Measurements from ENCODE around the gene IDH3G.
A peak's percentile ranks its signal among the peaks of the same experiment; 100 is the strongest.

The IDH3G gene

GRCh38 chrX:153769158-153769864 is 24.9 kb downstream of the IDH3G start:
- DNase-seq (ENCODE audit: extremely low read depth, insufficient read length), result peak; percentile 6
- Histone ChIP-seq H3K4me3 (replicated peaks; ENCODE audit: low read depth, low read length) (no peak overlapping the region), H3K27me3 (replicated peaks; ENCODE audit: control insufficient read depth, insufficient read depth, low read length) (no peaks in the 10 kb centered on the region), H3K36me3 (ENCODE audit: control insufficient read depth, insufficient read depth, low read length) (no peaks in the 10 kb centered on the region)
- TF ChIP-seq CTCF (IDR thresholded peaks at IDR 0.05; ENCODE audit: insufficient read depth, low read length, poor library complexity, severe bottlenecking), result no peak

GRCh38 chrX:153768311-153769157 is 25.6 kb downstream of the IDH3G start:
- Histone ChIP-seq H3K36me3 (ENCODE audit: control insufficient read depth, insufficient read depth, low read length) (no peaks in the 10 kb centered on the region), H3K27me3 (replicated peaks; ENCODE audit: control insufficient read depth, insufficient read depth, low read length) (no peaks in the 10 kb centered on the region), H3K4me3 (replicated peaks; ENCODE audit: low read depth, low read length) (no peak overlapping the region)
- TF ChIP-seq CTCF (IDR thresholded peaks at IDR 0.05; ENCODE audit: insufficient read depth, low read length, poor library complexity, severe bottlenecking), result peak; percentile 35
- DNase-seq (ENCODE audit: extremely low read depth, insufficient read length), result peak; percentile 11

- TF ChIP-seq CTCF (IDR thresholded peaks at IDR 0.05; ENCODE audit: insufficient read depth, low read length, poor library complexity, severe bottlenecking), result no peak
- peak; percentile 6 for DNase-seq (ENCODE audit: extremely low read depth, insufficient read length)
- Histone ChIP-seq H3K27me3 (replicated peaks; ENCODE audit: control insufficient read depth, insufficient read depth, low read length) (no peaks in the 10 kb centered on the region), H3K4me3 (replicated peaks; ENCODE audit: low read depth, low read length) (no peak overlapping the region), H3K36me3 (ENCODE audit: control insufficient read depth, insufficient read depth, low read length) (no peaks in the 10 kb centered on the region)
Measured at GRCh38 chrX:153767674-153768055, 26.5 kb downstream of the IDH3G start.

- TF ChIP-seq CTCF (IDR thresholded peaks at IDR 0.05; ENCODE audit: insufficient read depth, low read length, poor library complexity, severe bottlenecking), result no peak
- H3K4me3 ChIP-seq (replicated peaks; ENCODE audit: low read depth, low read length), result no peak overlapping the region
- DNase-seq (ENCODE audit: extremely low read depth, insufficient read length), result peak; percentile 6
- no peaks in the 10 kb centered on the region for H3K27me3 ChIP-seq (replicated peaks; ENCODE audit: control insufficient read depth, insufficient read depth, low read length)
- H3K36me3 ChIP-seq (ENCODE audit: control insufficient read depth, insufficient read depth, low read length), result no peaks in the 10 kb centered on the region
Measured at GRCh38 chrX:153766871-153767673, 27.1 kb downstream of the IDH3G start.

- H3K36me3 ChIP-seq (ENCODE audit: control insufficient read depth, insufficient read depth, low read length), result no peaks in the 10 kb centered on the region
- no peaks in the 10 kb centered on the region for H3K27me3 ChIP-seq (replicated peaks; ENCODE audit: control insufficient read depth, insufficient read depth, low read length)
- no peak overlapping the region for H3K4me3 ChIP-seq (replicated peaks; ENCODE audit: low read depth, low read length)
- TF ChIP-seq CTCF (IDR thresholded peaks at IDR 0.05; ENCODE audit: insufficient read depth, low read length, poor library complexity, severe bottlenecking), result no peak
- peak; percentile 13 for DNase-seq (ENCODE audit: extremely low read depth, insufficient read length)
Measured at GRCh38 chrX:153766098-153766817, 27.9 kb downstream of the IDH3G start.

Measured in GM06990 (cell line).